ENCODE results near the gene NAXE.

NAXE gene

GRCh38 chr1:156546267-156546666, 45.3 kb upstream of the NAXE start:
- TF ChIP-seq YY1 (IDR thresholded peaks at IDR 0.05; ENCODE audit: low read depth) = no peak
- no peak for TF ChIP-seq EGR1 (IDR thresholded peaks at IDR 0.05)
- no peak for TF ChIP-seq TAF1 (IDR thresholded peaks at IDR 0.05; ENCODE audit: low read depth)
- TF ChIP-seq EP300 (IDR thresholded peaks at IDR 0.05; ENCODE audit: borderline replicate concordance) = no peak
- TF ChIP-seq REST (IDR thresholded peaks at IDR 0.05; ENCODE audit: low read depth) = no peak
- no peak for TF ChIP-seq FOXM1 (IDR thresholded peaks at IDR 0.05; ENCODE audit: borderline replicate concordance, low read depth)
- TF ChIP-seq MAX (IDR thresholded peaks at IDR 0.05) = no peak
- TF ChIP-seq TCF12 (IDR thresholded peaks at IDR 0.05; ENCODE audit: low read depth) = no peak
- TF ChIP-seq ZBTB7A (IDR thresholded peaks at IDR 0.05; ENCODE audit: low read depth) = no peak
- no peak for TF ChIP-seq RAD21 (IDR thresholded peaks at IDR 0.05; ENCODE audit: low read depth)
- no peak for TF ChIP-seq CEBPB (IDR thresholded peaks at IDR 0.05)
- TF ChIP-seq NFIC (IDR thresholded peaks at IDR 0.05) = no peak
- TF ChIP-seq CREB1 (IDR thresholded peaks at IDR 0.05; ENCODE audit: low read depth) = no peak
- no peak for TF ChIP-seq TEAD4 (IDR thresholded peaks at IDR 0.05)
- TF ChIP-seq USF1 (IDR thresholded peaks at IDR 0.05) = no peak

- TF ChIP-seq FOXM1 (IDR thresholded peaks at IDR 0.05; ENCODE audit: borderline replicate concordance, low read depth) = no peak
- no peak for TF ChIP-seq TAF1 (IDR thresholded peaks at IDR 0.05; ENCODE audit: low read depth)
- no peak for TF ChIP-seq REST (IDR thresholded peaks at IDR 0.05; ENCODE audit: low read depth)
- TF ChIP-seq TEAD4 (IDR thresholded peaks at IDR 0.05) = no peak
- TF ChIP-seq ZBTB7A (IDR thresholded peaks at IDR 0.05; ENCODE audit: low read depth) = no peak
- no peak for TF ChIP-seq EP300 (IDR thresholded peaks at IDR 0.05; ENCODE audit: borderline replicate concordance)
- no peak for TF ChIP-seq TCF12 (IDR thresholded peaks at IDR 0.05; ENCODE audit: low read depth)
- no peak for TF ChIP-seq NFIC (IDR thresholded peaks at IDR 0.05)
- TF ChIP-seq EGR1 (IDR thresholded peaks at IDR 0.05) = no peak
- no peak for TF ChIP-seq CEBPB (IDR thresholded peaks at IDR 0.05)
- no peak for TF ChIP-seq MAX (IDR thresholded peaks at IDR 0.05)
- TF ChIP-seq RAD21 (IDR thresholded peaks at IDR 0.05; ENCODE audit: low read depth) = no peak
These were observed 44.1 kb upstream of the NAXE start for GRCh38 chr1:156547434-156547833.

GRCh38 chr1:156547982-156548381, 43.6 kb upstream of the NAXE start:
- TF ChIP-seq EP300 (IDR thresholded peaks at IDR 0.05; ENCODE audit: borderline replicate concordance) (no peak), TEAD4 (IDR thresholded peaks at IDR 0.05) (no peak), CREB1 (IDR thresholded peaks at IDR 0.05; ENCODE audit: low read depth) (no peak), USF1 (IDR thresholded peaks at IDR 0.05) (no peak), RAD21 (IDR thresholded peaks at IDR 0.05; ENCODE audit: low read depth) (no peak), TCF12 (IDR thresholded peaks at IDR 0.05; ENCODE audit: low read depth) (no peak), ZBTB7A (IDR thresholded peaks at IDR 0.05; ENCODE audit: low read depth) (no peak), NFIC (IDR thresholded peaks at IDR 0.05) (no peak), YY1 (IDR thresholded peaks at IDR 0.05; ENCODE audit: low read depth) (no peak), FOXM1 (IDR thresholded peaks at IDR 0.05; ENCODE audit: borderline replicate concordance, low read depth) (no peak), EGR1 (IDR thresholded peaks at IDR 0.05) (no peak), MAX (IDR thresholded peaks at IDR 0.05) (no peak), REST (IDR thresholded peaks at IDR 0.05; ENCODE audit: low read depth) (no peak), CEBPB (IDR thresholded peaks at IDR 0.05) (no peak)

- TF ChIP-seq EP300 (IDR thresholded peaks at IDR 0.05; ENCODE audit: borderline replicate concordance) = no peak
- no peak for TF ChIP-seq CEBPB (IDR thresholded peaks at IDR 0.05)
- no peak for TF ChIP-seq FOXM1 (IDR thresholded peaks at IDR 0.05; ENCODE audit: borderline replicate concordance, low read depth)
- no peak for TF ChIP-seq MAX (IDR thresholded peaks at IDR 0.05)
- TF ChIP-seq EGR1 (IDR thresholded peaks at IDR 0.05) = no peak
These were observed 42.2 kb upstream of the NAXE start for GRCh38 chr1:156549390-156549789.
